Spleen (tissue), 3 donors: ENCODE results near the gene SLC2A3.

ENCODE experiments used
- POLR2A ChIP-seq, 3 donors: fragments of 450-650 bp; IDR thresholded peaks; one replicate each; pipeline ENCODE4 v1.5.1; 2017; ENCODE audit warnings: antibody characterized with exemption in 3 of 3, mild to moderate bottlenecking in 1 of 3
- POLR2AphosphoS5 ChIP-seq, 3 donors: sonication (generic); formaldehyde crosslinking; IDR thresholded peaks; one replicate each; pipeline ENCODE4 v1.5.1; 2017; ENCODE audit warnings: antibody characterized with exemption in 3 of 3

- TF ChIP-seq POLR2AphosphoS5 (IDR thresholded peaks at IDR 0.05), result peak in 1 of 3 donors; percentile 9
- no peak for TF ChIP-seq POLR2A (IDR thresholded peaks at IDR 0.05)
These were observed 18.4 kb downstream of the SLC2A3 start for GRCh38 chr12:7917392-7918267.
